H1 (cell line): Measurements from ENCODE around the gene PLCL2. TPM values are rescaled to one million over a fixed set of nuclear protein-coding genes. Genes with fewer than 3 reads are reported as not detected.

Experiments
- CTCF ChIA-PET: fragments of 300-600 bp; sonication (Branson Sonifier 250); formaldehyde crosslinking; loops from one replicate; lab custom pipeline; 2021; ENCODE audit not compliant: partially characterized antibody; lab: Charles Lee
- POLR2A ChIA-PET: fragments of 300-600 bp; sonication (Branson Sonifier 250); formaldehyde crosslinking; loops from one replicate; lab custom pipeline; 2021; ENCODE audit warnings: inconsistent platforms; ENCODE audit not compliant: partially characterized antibody; lab: Charles Lee
- DNase-seq, 2 experiments: peaks; one replicate each; pipeline versions ENCODE4 v3.0.0 to v3.0.0-alpha.2; 2010 to 2022; ENCODE audit warnings: low spot score in 2 of 2, low read depth in 1 of 2, mixed read lengths in 1 of 2
- FAIRE-seq: peaks from 2 replicates; lab custom pipeline; 2011; peaks lifted over from hg19 to GRCh38; lab: Jason Lieb, UNC
- H2AFZ ChIP-seq: 2 replicates; pipeline ENCODE4 v1.8.1; 2012; ENCODE audit warnings: low read length, inconsistent platforms
- H2AK5ac ChIP-seq: 2 replicates; pipeline ENCODE4 v1.6.1; 2013; ENCODE audit warnings: low read depth, low read length
- H2BK120ac ChIP-seq: replicated peaks from 2 replicates; pipeline ENCODE3; 2013; ENCODE audit warnings: low read depth, low read length, inconsistent platforms
- H2BK12ac ChIP-seq: 2 replicates; pipeline ENCODE4 v1.6.1; 2013; ENCODE audit warnings: low read depth, low read length
- H2BK15ac ChIP-seq: 2 replicates; pipeline ENCODE4 v1.6.1; 2013; ENCODE audit warnings: low read length
- H2BK20ac ChIP-seq: 2 replicates; pipeline ENCODE4 v1.6.1; 2013; ENCODE audit warnings: low read length
- H2BK5ac ChIP-seq: 2 replicates; pipeline ENCODE4 v1.6.1; 2013; ENCODE audit warnings: low read depth, low read length
- H3K14ac ChIP-seq: 2 replicates; pipeline ENCODE4 v1.6.1; 2013; ENCODE audit warnings: inconsistent platforms; ENCODE audit not compliant: insufficient read length
- H3K18ac ChIP-seq: 2 replicates; pipeline ENCODE4 v1.6.1; 2013; ENCODE audit warnings: low read length; ENCODE audit errors: extremely low read depth
- H3K23ac ChIP-seq: 2 replicates; pipeline ENCODE4 v1.6.1; 2013; ENCODE audit warnings: inconsistent platforms; ENCODE audit not compliant: insufficient read length
- H3K23me2 ChIP-seq: 2 replicates; pipeline ENCODE4 v1.6.1; 2013; ENCODE audit warnings: low read depth, low read length
- H3K27ac ChIP-seq: 2 replicates; pipeline ENCODE4 v1.6.1; 2011; ENCODE audit warnings: low read depth, low read length, inconsistent platforms
- H3K27me3 ChIP-seq, 4 experiments: replicated peaks in 1 of 4; 1 replicate in 1 of 4; 2 replicates in 3 of 4; pipeline versions ENCODE4 v1.6.1 to v1.8.1; 2011 to 2013; ENCODE audit warnings: low read length in 3 of 4, mild to moderate bottlenecking in 3 of 4, inconsistent platforms in 2 of 4, mixed read lengths in 2 of 4, moderate library complexity in 1 of 4; ENCODE audit not compliant: control insufficient read depth in 3 of 4, insufficient read depth in 3 of 4; ENCODE audit errors: extremely low read depth in 1 of 4
- H3K36me3 ChIP-seq, 4 experiments: 2 replicates each; pipeline versions ENCODE4 v1.6.1 to v1.8.1; 2011 to 2013; ENCODE audit warnings: mild to moderate bottlenecking in 4 of 4, low read length in 3 of 4, moderate library complexity in 2 of 4, control low read depth in 1 of 4, inconsistent platforms in 1 of 4; ENCODE audit not compliant: insufficient read depth in 4 of 4, control insufficient read depth in 2 of 4
- H3K4ac ChIP-seq: replicated peaks from 2 replicates; pipeline ENCODE3; 2013; ENCODE audit warnings: low read length, low read depth, mixed read lengths, inconsistent platforms; ENCODE audit not compliant: insufficient read length
- H3K4me1 ChIP-seq, 4 experiments: replicated peaks in 1 of 4; 1 replicate in 1 of 4; 2 replicates in 3 of 4; pipeline versions ENCODE4 v1.6.1 to v1.8.1; 2011 to 2013; ENCODE audit warnings: low read length in 3 of 4, inconsistent platforms in 2 of 4, mixed read lengths in 1 of 4; ENCODE audit not compliant: insufficient read depth in 4 of 4, control insufficient read depth in 3 of 4
- H3K4me2 ChIP-seq, 2 experiments: 2 replicates each; pipeline versions ENCODE4 v1.6.1 to v1.8.1; 2011 to 2013; ENCODE audit warnings: low read depth in 2 of 2, low read length in 2 of 2, control low read depth in 1 of 2, inconsistent platforms in 1 of 2, mild to moderate bottlenecking in 1 of 2; ENCODE audit not compliant: insufficient read depth in 1 of 2
- H3K4me3 ChIP-seq, 4 experiments: fragments of 200-600, 300-600 bp in 1 of 4; sonication (generic), shearing (Covaris generic), sonication (Bioruptor Twin) in 1 of 4; 2 replicates each; pipeline versions ENCODE4 v1.5.1 to v1.8.1; 2011 to 2016; ENCODE audit warnings: low read length in 4 of 4, low read depth in 3 of 4, control low read depth in 2 of 4, inconsistent platforms in 2 of 4, mild to moderate bottlenecking in 2 of 4, mixed read lengths in 1 of 4, moderate library complexity in 1 of 4; ENCODE audit not compliant: insufficient read depth in 2 of 4; ENCODE audit errors: extremely low read depth in 1 of 4
- H3K56ac ChIP-seq: replicated peaks from 2 replicates; pipeline ENCODE3; 2013; ENCODE audit warnings: low read depth, mild to moderate bottlenecking, mixed read lengths, low read length, inconsistent platforms; ENCODE audit not compliant: insufficient read length
- H3K79me1 ChIP-seq: 2 replicates; pipeline ENCODE4 v1.6.1; 2013; ENCODE audit warnings: low read depth, low read length, control low read depth
- H3K79me2 ChIP-seq, 2 experiments: 2 replicates each; pipeline versions ENCODE4 v1.6.1 to v1.8.1; 2012 to 2013; ENCODE audit warnings: low read length in 2 of 2, mild to moderate bottlenecking in 2 of 2, inconsistent platforms in 1 of 2; ENCODE audit not compliant: insufficient read depth in 2 of 2, control insufficient read depth in 1 of 2
- H3K9ac ChIP-seq, 4 experiments: replicated peaks in 1 of 4; 1 replicate in 1 of 4; 2 replicates in 3 of 4; pipeline versions ENCODE4 v1.6.1 to v1.8.1; 2011 to 2013; ENCODE audit warnings: low read depth in 3 of 4, low read length in 3 of 4, control low read depth in 2 of 4, mild to moderate bottlenecking in 2 of 4, moderate library complexity in 2 of 4, inconsistent platforms in 1 of 4; ENCODE audit errors: extremely low read depth in 1 of 4
- H3K9me3 ChIP-seq, 2 experiments: 2 replicates each; pipeline versions ENCODE4 v1.6.1 to v1.8.1; 2012 to 2013; ENCODE audit warnings: mild to moderate bottlenecking in 2 of 2, moderate library complexity in 2 of 2, control low read depth in 1 of 2, inconsistent platforms in 1 of 2, low read depth in 1 of 2, low read length in 1 of 2, mixed read lengths in 1 of 2; ENCODE audit not compliant: insufficient read depth in 2 of 2
- H4K20me1 ChIP-seq, 2 experiments: replicated peaks in 1 of 2; 2 replicates each; pipeline versions ENCODE3 to v1.8.1; 2011 to 2013; ENCODE audit warnings: inconsistent platforms in 2 of 2, low read length in 2 of 2, mild to moderate bottlenecking in 1 of 2; ENCODE audit not compliant: insufficient read depth in 2 of 2, control insufficient read depth in 1 of 2
- H4K5ac ChIP-seq: 2 replicates; pipeline ENCODE4 v1.6.1; 2013; ENCODE audit warnings: low read length, low read depth, mixed read lengths, inconsistent platforms; ENCODE audit not compliant: insufficient read length
- H4K8ac ChIP-seq: 2 replicates; pipeline ENCODE4 v1.8.0; 2013; ENCODE audit warnings: mild to moderate bottlenecking, moderate library complexity, low read length, inconsistent platforms; ENCODE audit not compliant: insufficient read depth; ENCODE audit errors: extremely low read depth
- H4K91ac ChIP-seq: replicated peaks from 2 replicates; pipeline ENCODE3; 2013; ENCODE audit warnings: low read length, mixed read lengths, inconsistent platforms; ENCODE audit not compliant: insufficient read length
- CREB1 ChIP-seq: IDR thresholded peaks from 2 replicates; pipeline ENCODE4 v1.6.1; 2012; ENCODE audit warnings: inconsistent platforms
- EP300 ChIP-seq, 2 experiments: IDR thresholded peaks; 1 replicate in 1 of 2; 2 replicates in 1 of 2; pipeline ENCODE4 v1.6.1; 2011 to 2012; ENCODE audit warnings: low read depth in 2 of 2, low read length in 2 of 2, mild to moderate bottlenecking in 2 of 2, borderline replicate concordance in 1 of 2, inconsistent platforms in 1 of 2, moderate library complexity in 1 of 2
- FOSL1 ChIP-seq: IDR thresholded peaks from 2 replicates; pipeline ENCODE4 v1.6.1; 2011; ENCODE audit warnings: mild to moderate bottlenecking, low read depth, low read length, moderate library complexity; ENCODE audit not compliant: insufficient read depth
- NRF1 ChIP-seq: IDR thresholded peaks from 2 replicates; pipeline ENCODE4 v1.6.1; 2011; ENCODE audit warnings: mild to moderate bottlenecking, low read depth, low read length, improper control_type of control experiment
- POU5F1 ChIP-seq: IDR thresholded peaks from 2 replicates; pipeline ENCODE4 v1.6.1; 2011; ENCODE audit warnings: low read depth, mild to moderate bottlenecking, low read length, moderate library complexity
- RAD21 ChIP-seq, 2 experiments: IDR thresholded peaks in 1 of 2; conservative IDR thresholded peaks in 1 of 2; 2 replicates each; pipeline ENCODE4 v1.6.1; 2011; ENCODE audit warnings: low read depth in 2 of 2, low read length in 2 of 2, improper control_type of control experiment in 1 of 2, inconsistent platforms in 1 of 2, mild to moderate bottlenecking in 1 of 2, moderate library complexity in 1 of 2
- RNF2 ChIP-seq: fragments of 200-900, 300-1000 bp; sonication (generic); IDR thresholded peaks from 2 replicates; pipeline ENCODE4 v1.7.1; 2016; ENCODE audit warnings: borderline replicate concordance, low read depth, mild to moderate bottlenecking, antibody characterized with exemption, low read length; ENCODE audit not compliant: poor library complexity, severe bottlenecking; ENCODE audit errors: missing control alignments
- TAF1 ChIP-seq: IDR thresholded peaks from 2 replicates; pipeline ENCODE4 v1.6.1; 2011; ENCODE audit warnings: mild to moderate bottlenecking, low read depth, low read length
- TAF7 ChIP-seq: optimal IDR thresholded peaks from 2 replicates; pipeline ENCODE3; 2011; ENCODE audit warnings: low read depth, mild to moderate bottlenecking, inconsistent platforms, low read length, moderate library complexity, borderline replicate concordance
- TCF12 ChIP-seq: IDR thresholded peaks from 2 replicates; pipeline ENCODE4 v1.6.1; 2011; ENCODE audit warnings: low read depth, mild to moderate bottlenecking, low read length
- YY1 ChIP-seq: IDR thresholded peaks from 2 replicates; pipeline ENCODE4 v1.6.1; 2011; ENCODE audit warnings: low read depth, mild to moderate bottlenecking, low read length
- WGBS, 2 experiments: shearing (Covaris generic) in 1 of 2; methylation state at CpG; one replicate each; pipeline versions ENCODE4 v1.1.6 to v1.1.7; 2013 to 2015; ENCODE audit warnings: low lambda C conversion rate in 2 of 2, mixed read lengths in 2 of 2, inconsistent platforms in 1 of 2, low coverage in 1 of 2, missing lambda C conversion rate in 1 of 2; ENCODE audit not compliant: insufficient replicate concordance in 2 of 2, insufficient coverage in 1 of 2, insufficient read length in 1 of 2; ENCODE audit errors: extremely low coverage in 1 of 2, missing lambda C conversion rate in 1 of 2; 5-methylcytosine and 5-hydroxymethylcytosine counted together
- polyA plus RNA-seq, 7 experiments: library from polyadenylated mRNA; depleted of rRNA in 3 of 7; stranded (reverse) in 5 of 7; unstranded in 2 of 7; fragments of >200 nt in 5 of 7; fragments of 200-250 nt in 2 of 7; gene quantifications; 1 replicate in 5 of 7; 2 replicates in 1 of 7; 4 replicates in 1 of 7; pipeline versions ENCODE4 v1.2.1 to v1.2.3, GENCODE V29; 2011 to 2013; ENCODE audit warnings: missing spikeins in 2 of 7, mixed read lengths in 2 of 7
- total RNA-seq: library from RNA; stranded (reverse); fragmentation: NEBNext Ultra II Directional; extraction: Animal tissue kit (Norgen Biotek cat#: 25700); gene quantifications from 2 replicates; pipeline ENCODE4 v1.2.1, GENCODE V29; 2021
- TF ChIP-seq, protein P1 (sequence below): IDR thresholded peaks from 2 replicates; pipeline ENCODE4 v1.6.1; 2012; ENCODE audit warnings: low read length, inconsistent platforms

The PLCL2 gene
- total and polyA plus RNA-seq, 2 of the 8 experiments (the other 6 are each of a cell fraction or from before 2014, with no cell fraction given): 3.5 to 6.8 TPM

DNA sequence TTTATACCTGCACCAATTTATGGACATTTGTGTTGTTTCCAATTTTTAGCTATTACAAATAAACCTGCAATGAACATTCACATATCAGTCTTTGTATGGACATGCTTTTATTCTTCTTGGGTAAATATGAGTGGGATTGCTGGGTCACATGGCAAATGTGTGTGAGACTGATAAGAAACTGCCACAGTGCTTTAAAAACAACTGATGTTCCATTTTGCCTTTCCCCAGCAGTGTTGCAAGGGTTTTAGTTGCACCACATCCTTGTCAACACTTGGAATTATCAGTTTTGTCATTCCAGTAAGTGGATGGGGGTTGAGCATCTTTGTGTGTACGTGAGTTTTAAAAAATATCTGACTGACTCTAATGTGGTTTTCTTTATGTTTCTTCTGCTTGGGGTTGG lies 191.2 kb downstream of the PLCL2 start:
- H4K91ac ChIP-seq: no peak overlapping the region
- H3K9me3 ChIP-seq: no peaks in the 10 kb centered on the region; a peak in 1 of 4 replicates
- H4K5ac ChIP-seq: no peak overlapping the region
- no peak overlapping the region for H2AFZ ChIP-seq
- H4K20me1 ChIP-seq: no peaks in the 10 kb centered on the region
- no peak overlapping the region for H2AK5ac ChIP-seq
- H3K4ac ChIP-seq: no peak overlapping the region
- no peak overlapping the region for H3K27ac ChIP-seq
- H3K4me2 ChIP-seq: no peak overlapping the region
- DNase-seq (no peak), FAIRE-seq (no peak)
- no peaks in the 10 kb centered on the region for H3K23me2 ChIP-seq
- H4K8ac ChIP-seq: no peak overlapping the region
- no peaks in the 10 kb centered on the region; a peak in 1 of 8 replicates for H3K36me3 ChIP-seq
- H2BK15ac ChIP-seq: no peak overlapping the region
- H2BK120ac ChIP-seq: no peak overlapping the region
- H2BK12ac ChIP-seq: no peak overlapping the region
- no peak overlapping the region for H3K23ac ChIP-seq
- CTCF ChIA-PET: no interaction called here
- no peak overlapping the region for H3K18ac ChIP-seq
- H3K79me1 ChIP-seq: no peaks in the 10 kb centered on the region
- no peak overlapping the region for H3K4me3 ChIP-seq
- no peak overlapping the region for H3K14ac ChIP-seq
- H3K27me3 ChIP-seq: no peaks in the 10 kb centered on the region
- no peak overlapping the region for H3K9ac ChIP-seq
- POLR2A ChIA-PET: no interaction called here
- H3K56ac ChIP-seq: no peak overlapping the region
- peaks cover 0 to 2% (median under 1%) of the 10 kb centered on the region in 4 experiments; a peak in 2 of 7 replicates for H3K4me1 ChIP-seq
- H3K79me2 ChIP-seq: no peaks in the 10 kb centered on the region
- H2BK20ac ChIP-seq: no peak overlapping the region
- H2BK5ac ChIP-seq: no peak overlapping the region
- 77% methylated on average over 1 of the region's 1 CpG; no CpG with 5 or more reads in 1 of the 2 experiments for WGBS, 2 experiments
- no peak for TF ChIP-seq TAF1
- TF ChIP-seq, protein P1, sequence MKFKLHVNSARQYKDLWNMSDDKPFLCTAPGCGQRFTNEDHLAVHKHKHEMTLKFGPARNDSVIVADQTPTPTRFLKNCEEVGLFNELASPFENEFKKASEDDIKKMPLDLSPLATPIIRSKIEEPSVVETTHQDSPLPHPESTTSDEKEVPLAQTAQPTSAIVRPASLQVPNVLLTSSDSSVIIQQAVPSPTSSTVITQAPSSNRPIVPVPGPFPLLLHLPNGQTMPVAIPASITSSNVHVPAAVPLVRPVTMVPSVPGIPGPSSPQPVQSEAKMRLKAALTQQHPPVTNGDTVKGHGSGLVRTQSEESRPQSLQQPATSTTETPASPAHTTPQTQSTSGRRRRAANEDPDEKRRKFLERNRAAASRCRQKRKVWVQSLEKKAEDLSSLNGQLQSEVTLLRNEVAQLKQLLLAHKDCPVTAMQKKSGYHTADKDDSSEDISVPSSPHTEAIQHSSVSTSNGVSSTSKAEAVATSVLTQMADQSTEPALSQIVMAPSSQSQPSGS: no peak
- TF ChIP-seq YY1: no peak
- TF ChIP-seq CREB1: no peak
- TF ChIP-seq RNF2: no peak
- TF ChIP-seq NRF1: no peak
- no peak for TF ChIP-seq TAF7
- no peak for TF ChIP-seq POU5F1
- TF ChIP-seq RAD21 (IDR thresholded peaks at IDR 0.05 in 1 of 2, conservative IDR thresholded peaks at IDR 0.05 in 1 of 2; ENCODE audit: low read depth in 2 of 2, low read length in 2 of 2): no peak
- TF ChIP-seq FOSL1: no peak
- no peak for TF ChIP-seq TCF12
- no peak for TF ChIP-seq EP300 (IDR thresholded peaks at IDR 0.05; ENCODE audit: borderline replicate concordance in 1 of 2, low read depth in 2 of 2, low read length in 2 of 2)
